Measurements from ENCODE around the gene KNDC1.

DNA sequence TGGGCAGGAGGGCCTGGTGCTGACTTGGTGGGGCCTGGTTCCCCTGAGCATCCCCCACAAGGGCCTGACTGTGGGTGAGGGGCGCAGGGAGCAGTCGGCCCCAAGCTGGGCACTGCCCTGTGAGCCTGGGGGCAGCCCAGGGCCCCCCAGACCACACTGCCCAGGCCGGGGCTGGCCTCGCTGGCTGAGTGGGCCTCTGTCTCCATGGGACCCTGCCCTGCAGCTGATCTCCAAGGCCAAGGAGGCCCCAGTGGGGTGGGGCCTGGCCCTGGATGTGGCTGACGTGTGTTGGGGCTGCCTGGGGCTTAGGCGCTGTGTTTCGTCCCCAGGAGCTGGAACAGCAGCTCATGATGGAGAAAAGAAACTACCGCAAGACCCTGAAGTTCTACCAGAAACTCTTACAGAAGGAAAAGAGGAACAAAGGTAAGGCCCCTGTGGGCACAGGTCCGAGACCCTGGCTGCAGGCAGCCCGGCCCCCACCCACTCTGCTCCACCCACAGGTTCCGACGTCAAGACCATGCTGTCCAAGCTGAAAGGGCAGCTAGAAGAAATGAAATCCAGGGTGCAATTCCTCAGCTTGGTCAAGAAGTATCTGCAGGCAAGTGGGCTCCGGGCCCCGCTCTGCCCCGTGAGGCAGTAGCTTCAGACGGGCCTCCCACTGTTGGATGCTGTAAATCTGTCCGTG lies 46.5 kb downstream of the KNDC1 start:
- TF ChIP-seq, protein P1, sequence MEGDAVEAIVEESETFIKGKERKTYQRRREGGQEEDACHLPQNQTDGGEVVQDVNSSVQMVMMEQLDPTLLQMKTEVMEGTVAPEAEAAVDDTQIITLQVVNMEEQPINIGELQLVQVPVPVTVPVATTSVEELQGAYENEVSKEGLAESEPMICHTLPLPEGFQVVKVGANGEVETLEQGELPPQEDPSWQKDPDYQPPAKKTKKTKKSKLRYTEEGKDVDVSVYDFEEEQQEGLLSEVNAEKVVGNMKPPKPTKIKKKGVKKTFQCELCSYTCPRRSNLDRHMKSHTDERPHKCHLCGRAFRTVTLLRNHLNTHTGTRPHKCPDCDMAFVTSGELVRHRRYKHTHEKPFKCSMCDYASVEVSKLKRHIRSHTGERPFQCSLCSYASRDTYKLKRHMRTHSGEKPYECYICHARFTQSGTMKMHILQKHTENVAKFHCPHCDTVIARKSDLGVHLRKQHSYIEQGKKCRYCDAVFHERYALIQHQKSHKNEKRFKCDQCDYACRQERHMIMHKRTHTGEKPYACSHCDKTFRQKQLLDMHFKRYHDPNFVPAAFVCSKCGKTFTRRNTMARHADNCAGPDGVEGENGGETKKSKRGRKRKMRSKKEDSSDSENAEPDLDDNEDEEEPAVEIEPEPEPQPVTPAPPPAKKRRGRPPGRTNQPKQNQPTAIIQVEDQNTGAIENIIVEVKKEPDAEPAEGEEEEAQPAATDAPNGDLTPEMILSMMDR (IDR thresholded peaks at IDR 0.05), result no peak
- no peak for TF ChIP-seq POLR2A (IDR thresholded peaks at IDR 0.05)
